D721Med (cell line): ENCODE results near the gene CENATAC.
A peak's percentile ranks its signal among the peaks of the same experiment; 100 is the strongest.
"Not testable (repeated sequence)": the region's sequence is repeated elsewhere in the genome, so short reads cannot be mapped to it uniquely, and the experiment has no call there.

Experiments
- DNase-seq: peaks from one replicate; pipeline ENCODE4 v3.0.0; 2011; ENCODE audit warnings: low spot score; ENCODE audit not compliant: insufficient read length
- FAIRE-seq: peaks from 2 replicates; lab custom pipeline; 2011; peaks lifted over from hg19 to GRCh38; lab: Jason Lieb, UNC
- CTCF ChIP-seq: IDR thresholded peaks from 2 replicates; pipeline ENCODE4 v1.5.1; 2012; ENCODE audit warnings: mild to moderate bottlenecking, control low read depth; ENCODE audit not compliant: insufficient read depth; ENCODE audit errors: missing control alignments

The CENATAC gene

GRCh38 chr11:119055901-119056300 is 58.0 kb downstream of the CENATAC start:
- DNase-seq, result no peak
- FAIRE-seq, result no peak
- peak; percentile 21 for TF ChIP-seq CTCF

GRCh38 chr11:119056421-119056999 is 58.6 kb downstream of the CENATAC start:
- DNase-seq (no peak), FAIRE-seq (no peak)
- no peak for TF ChIP-seq CTCF

GRCh38 chr11:119057000-119057769 is 59.2 kb downstream of the CENATAC start, which contains the start of gene HYOU1:
Gene HYOU1, minus strand, starts transcription at chr11:119057205. Its CDS starts 1,045 bp downstream, at chr11:119056160.
- DNase-seq (peak; percentile 95), FAIRE-seq (no peak)
- TF ChIP-seq CTCF, result peak; percentile 17

GRCh38 chr11:119059128-119059527 is 61.2 kb downstream of the CENATAC start:
- not testable (repeated sequence) for DNase-seq, FAIRE-seq

- TF ChIP-seq CTCF, result no peak
- FAIRE-seq, result no peak
Measured at GRCh38 chr11:119061256-119061655, 63.3 kb downstream of the CENATAC start.

GRCh38 chr11:119062779-119063178 is 64.8 kb downstream of the CENATAC start:
- DNase-seq (no peak), FAIRE-seq (no peak)

More at GRCh38 chr11:119061256-119061655, 63.3 kb downstream of the CENATAC start:
- no peak for DNase-seq

GRCh38 chr11:119065369-119065768 is 67.4 kb downstream of the CENATAC start:
- FAIRE-seq, result no peak
- TF ChIP-seq CTCF, result peak; percentile 40
- DNase-seq, result no peak

More at GRCh38 chr11:119062779-119063178, 64.8 kb downstream of the CENATAC start:
- TF ChIP-seq CTCF, result no peak
